ENCODE measurements around the gene ANKDD1A. TPM values are rescaled to one million over a fixed set of nuclear protein-coding genes. Genes with fewer than 3 reads are reported as not detected.

ANKDD1A gene
- total and polyA plus RNA-seq, 8 donors: 1.5 to 43.8 (median 5.2) TPM

- no peak overlapping the region for H3K4me3 ChIP-seq
- no peaks in the 10 kb centered on the region for H3K4me1 ChIP-seq
- no peak overlapping the region for H3K27ac ChIP-seq
- no peaks in the 10 kb centered on the region for H3K9me3 ChIP-seq
- peaks cover 58 to 93% (median 91%) of the 10 kb centered on the region in 4 donors for H3K36me3 ChIP-seq
- no peak for DNase-seq
- intact Hi-C loops (cut with DNase I; ENCODE audit: low total_unique reads): no loop called here
- H3K27me3 ChIP-seq: no peaks in the 10 kb centered on the region
- TF ChIP-seq CTCF (IDR thresholded peaks at IDR 0.05) (no peak), EP300 (IDR thresholded peaks at IDR 0.05) (no peak), POLR2AphosphoS5 (IDR thresholded peaks at IDR 0.05) (no peak), POLR2A (IDR thresholded peaks at IDR 0.05) (no peak)
- 97 to 99% (median 97%) methylated on average over 9 of the region's 9 CpGs for WGBS, 5 donors
Observed at GRCh38 chr15:64959128-64959527, 47.4 kb downstream of the ANKDD1A start.

GRCh38 chr15:64960153-64960552 lies 48.5 kb downstream of the ANKDD1A start:
- H3K4me1 ChIP-seq: no peaks in the 10 kb centered on the region
- no peak overlapping the region for H3K4me3 ChIP-seq
- TF ChIP-seq EP300 (IDR thresholded peaks at IDR 0.05) (no peak), CTCF (IDR thresholded peaks at IDR 0.05) (no peak), POLR2A (IDR thresholded peaks at IDR 0.05) (no peak), POLR2AphosphoS5 (IDR thresholded peaks at IDR 0.05) (no peak)
- intact Hi-C loops (cut with DNase I; ENCODE audit: low total_unique reads): no loop called here
- H3K27me3 ChIP-seq: no peaks in the 10 kb centered on the region
- H3K36me3 ChIP-seq: peaks cover 67 to 100% (median 99%) of the 10 kb centered on the region in 4 donors
- WGBS, 5 donors: 93 to 98% (median 95%) methylated on average over 6 of the region's 6 CpGs
- no peaks in the 10 kb centered on the region for H3K9me3 ChIP-seq
- no peak for DNase-seq
- H3K27ac ChIP-seq: no peak overlapping the region

- H3K27me3 ChIP-seq: no peaks in the 10 kb centered on the region
- H3K36me3 ChIP-seq: peaks cover 59 to 100% (median 99%) of the 10 kb centered on the region in 4 donors
- no peak overlapping the region for H3K27ac ChIP-seq
- no peaks in the 10 kb centered on the region for H3K9me3 ChIP-seq
- DNase-seq: no peak
- TF ChIP-seq POLR2AphosphoS5 (IDR thresholded peaks at IDR 0.05) (no peak), CTCF (IDR thresholded peaks at IDR 0.05) (no peak), EP300 (IDR thresholded peaks at IDR 0.05) (no peak), POLR2A (IDR thresholded peaks at IDR 0.05) (no peak)
- WGBS, 5 donors: 88 to 96% (median 94%) methylated on average over 5 of the region's 5 CpGs
- H3K4me3 ChIP-seq: no peak overlapping the region
- H3K4me1 ChIP-seq: no peaks in the 10 kb centered on the region
- intact Hi-C loops (cut with DNase I; ENCODE audit: low total_unique reads): no loop called here
Observed at GRCh38 chr15:64961013-64961412, 49.3 kb downstream of the ANKDD1A start.

GRCh38 chr15:64969401-64969800 lies 57.7 kb downstream of the ANKDD1A start:
- no peaks in the 10 kb centered on the region for H3K27me3 ChIP-seq
- intact Hi-C loops (cut with DNase I; ENCODE audit: low total_unique reads): no loop called here
- peaks cover 60 to 100% (median 98%) of the 10 kb centered on the region in 4 donors for H3K36me3 ChIP-seq
- no peaks in the 10 kb centered on the region for H3K4me1 ChIP-seq
- no peaks in the 10 kb centered on the region for H3K9me3 ChIP-seq
- no peak overlapping the region for H3K27ac ChIP-seq
- 81 to 89% (median 84%) methylated on average over 1 of the region's 1 CpG for WGBS, 5 donors
- no peak for DNase-seq
- TF ChIP-seq POLR2AphosphoS5 (IDR thresholded peaks at IDR 0.05) (no peak), POLR2A (IDR thresholded peaks at IDR 0.05) (no peak), EP300 (IDR thresholded peaks at IDR 0.05) (no peak), CTCF (IDR thresholded peaks at IDR 0.05) (no peak)
- no peak overlapping the region for H3K4me3 ChIP-seq

All from stomach (tissue), 9 donors.